ENCODE measurements around the gene ARID1B.

- TF ChIP-seq CTCF (IDR thresholded peaks at IDR 0.05) (no peak), POLR2A (IDR thresholded peaks at IDR 0.05) (no peak)
These were observed 14.2 kb downstream of the ARID1B start for GRCh38 chr6:156791320-156791850.
